Epithelial cell of esophagus (primary cell): ENCODE data around the gene CFHR4.
"Not testable (repeated sequence)": the region's sequence is repeated elsewhere in the genome, so short reads cannot be mapped to it uniquely, and the experiment has no call there.

Experiments used
- DNase-seq: peaks from one replicate; pipeline ENCODE4 v3.0.0; 2010; ENCODE audit warnings: low read depth
- H3K4me3 ChIP-seq: 2 replicates; pipeline ENCODE4 v1.5.1; 2011; ENCODE audit warnings: mild to moderate bottlenecking, low read length, control low read depth
- TF ChIP-seq, protein P1 (sequence below): IDR thresholded peaks from 2 replicates; pipeline ENCODE4 v1.5.1; 2011; ENCODE audit warnings: low read depth, mild to moderate bottlenecking, low read length, control low read depth, inconsistent platforms; ENCODE audit not compliant: insufficient read depth; ENCODE audit errors: missing control alignments

The CFHR4 gene

GRCh38 chr1:196866974-196867373, 20.9 kb upstream of the CFHR4 start:
- no peak overlapping the region for H3K4me3 ChIP-seq
- TF ChIP-seq, protein P1, sequence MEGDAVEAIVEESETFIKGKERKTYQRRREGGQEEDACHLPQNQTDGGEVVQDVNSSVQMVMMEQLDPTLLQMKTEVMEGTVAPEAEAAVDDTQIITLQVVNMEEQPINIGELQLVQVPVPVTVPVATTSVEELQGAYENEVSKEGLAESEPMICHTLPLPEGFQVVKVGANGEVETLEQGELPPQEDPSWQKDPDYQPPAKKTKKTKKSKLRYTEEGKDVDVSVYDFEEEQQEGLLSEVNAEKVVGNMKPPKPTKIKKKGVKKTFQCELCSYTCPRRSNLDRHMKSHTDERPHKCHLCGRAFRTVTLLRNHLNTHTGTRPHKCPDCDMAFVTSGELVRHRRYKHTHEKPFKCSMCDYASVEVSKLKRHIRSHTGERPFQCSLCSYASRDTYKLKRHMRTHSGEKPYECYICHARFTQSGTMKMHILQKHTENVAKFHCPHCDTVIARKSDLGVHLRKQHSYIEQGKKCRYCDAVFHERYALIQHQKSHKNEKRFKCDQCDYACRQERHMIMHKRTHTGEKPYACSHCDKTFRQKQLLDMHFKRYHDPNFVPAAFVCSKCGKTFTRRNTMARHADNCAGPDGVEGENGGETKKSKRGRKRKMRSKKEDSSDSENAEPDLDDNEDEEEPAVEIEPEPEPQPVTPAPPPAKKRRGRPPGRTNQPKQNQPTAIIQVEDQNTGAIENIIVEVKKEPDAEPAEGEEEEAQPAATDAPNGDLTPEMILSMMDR: no peak

DNA sequence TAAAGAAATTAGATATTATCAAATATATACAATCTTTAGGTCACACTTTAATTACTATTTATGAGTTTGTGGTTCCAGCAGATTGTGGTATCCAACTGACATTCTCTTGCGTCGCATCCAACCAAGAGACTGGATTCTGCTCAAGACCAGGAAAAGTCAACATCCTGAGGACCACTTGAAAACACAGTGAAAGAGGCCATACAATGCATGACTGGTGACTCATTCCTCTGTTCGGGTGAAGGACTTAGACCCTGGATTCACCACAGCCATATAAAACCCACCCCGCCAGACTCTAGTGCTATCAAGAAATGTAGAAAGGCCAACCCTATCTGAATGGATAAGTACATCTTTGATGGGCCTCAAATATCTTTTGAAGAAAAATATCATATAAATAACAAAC, 14.5 kb upstream of the CFHR4 start:
- DNase-seq: no peak
- TF ChIP-seq, protein P1: no peak
- no peak overlapping the region for H3K4me3 ChIP-seq

More at GRCh38 chr1:196866974-196867373, 20.9 kb upstream of the CFHR4 start:
- DNase-seq: no peak

DNA sequence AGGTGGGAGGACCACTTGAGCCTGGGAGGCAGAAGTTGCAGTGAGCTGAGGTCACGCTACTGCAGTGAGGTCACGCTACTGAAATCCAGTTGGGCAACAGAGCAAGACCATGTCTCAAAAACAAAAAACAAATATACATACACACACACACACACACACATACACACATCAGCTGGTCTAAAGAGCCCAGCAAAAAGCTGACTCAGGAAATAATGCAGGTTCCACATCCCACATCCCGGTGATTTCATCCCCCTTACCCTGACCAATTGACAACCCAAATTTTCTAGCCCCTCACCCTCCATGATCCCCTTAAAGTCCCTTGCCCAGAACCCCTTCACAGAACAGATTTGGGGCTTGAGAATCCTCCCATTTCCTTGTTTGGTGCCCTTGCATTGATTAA, 11.9 kb upstream of the CFHR4 start:
- H3K4me3 ChIP-seq: no peak overlapping the region
- no peak for DNase-seq
- TF ChIP-seq, protein P1: no peak

GRCh38 chr1:196877964-196878363, 9.9 kb upstream of the CFHR4 start:
- TF ChIP-seq, protein P1: no peak
- H3K4me3 ChIP-seq: no peak overlapping the region
- peak; percentile 24 for DNase-seq

DNA sequence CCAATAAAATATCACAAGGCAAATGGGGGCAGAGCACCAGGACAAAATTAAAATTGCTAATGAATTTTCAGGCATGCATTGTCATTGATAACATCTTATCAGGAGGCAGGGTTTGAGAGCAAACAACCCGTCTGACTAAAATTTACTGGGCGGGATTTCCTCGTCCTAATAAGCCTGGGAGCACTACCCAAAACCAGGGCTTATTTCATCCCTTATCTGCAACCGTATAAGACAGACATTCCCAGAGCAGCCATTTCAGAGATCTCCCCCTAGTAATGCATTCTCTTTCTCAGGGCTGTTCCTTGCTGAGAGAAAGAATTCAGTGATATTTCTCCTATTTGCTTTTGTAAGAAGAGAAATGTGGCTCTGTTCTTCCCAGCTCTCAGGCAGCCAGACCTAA, 1.3 kb upstream of the CFHR4 start:
- not testable (repeated sequence) for H3K4me3 ChIP-seq, DNase-seq

DNA sequence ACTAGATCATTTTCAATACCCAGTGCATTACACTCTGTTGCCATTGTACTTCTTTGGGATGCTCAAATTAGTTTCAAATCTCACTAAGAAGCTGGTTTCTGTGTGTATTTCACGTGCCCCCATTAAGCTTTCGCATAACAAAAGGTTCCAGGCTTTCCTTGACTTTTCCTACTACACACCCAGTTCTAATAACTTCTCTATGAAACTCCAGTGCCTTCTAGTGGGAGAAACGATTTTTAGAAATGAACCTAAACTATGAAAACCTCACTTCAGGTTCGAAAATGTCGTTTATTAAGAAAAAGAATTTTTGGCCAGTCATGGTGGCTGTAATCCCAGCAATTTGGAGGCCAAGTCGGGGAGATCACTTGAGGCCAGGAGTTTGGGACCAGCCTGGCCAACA, 2.8 kb downstream of the CFHR4 start:
- no peak overlapping the region for H3K4me3 ChIP-seq
- no peak for DNase-seq
- TF ChIP-seq, protein P1: no peak

- no peak overlapping the region for H3K4me3 ChIP-seq
- TF ChIP-seq, protein P1: no peak
- DNase-seq: no peak
Measured at GRCh38 chr1:196891251-196891650, 3.4 kb downstream of the CFHR4 start.

GRCh38 chr1:196896355-196896754, 8.5 kb downstream of the CFHR4 start:
- no peak for DNase-seq
- no peak overlapping the region for H3K4me3 ChIP-seq
- TF ChIP-seq, protein P1: no peak
